Naive thymus-derived CD4-positive, alpha-beta T cell (primary cell): ENCODE results near the gene TRPC6. TPM values are rescaled to one million over a fixed set of nuclear protein-coding genes. Genes with fewer than 3 reads are reported as not detected.

Experiments used
- ATAC-seq: fragments of 150-1000 bp; cut with Tn5 transposase; 2 replicates; pipeline ENCODE4 v1.10.0; 2021; ENCODE audit warnings: mild to moderate bottlenecking, moderate library complexity
- CTCF ChIA-PET: fragments of 350-600 bp; sonication (Branson Sonifier 250); formaldehyde crosslinking; loops from one replicate; lab custom pipeline; 2021; ENCODE audit warnings: antibody characterized with exemption; lab: Charles Lee
- POLR2A ChIA-PET: fragments of 350-600 bp; sonication (Branson Sonifier 250); formaldehyde crosslinking; loops from one replicate; lab custom pipeline; 2021; ENCODE audit warnings: antibody characterized with exemption, inconsistent platforms; lab: Charles Lee
- DNase-seq, 9 donors: peaks; one replicate each; pipeline versions ENCODE4 v3.0.0 to v3.0.0-alpha.2; 2020 to 2022; ENCODE audit warnings: mixed read lengths in 1 of 9
- H3K27ac ChIP-seq: one replicate; pipeline ENCODE4 v1.7.0; 2013; ENCODE audit warnings: mild to moderate bottlenecking, low read depth, low read length, moderate library complexity
- H3K27me3 ChIP-seq, 2 donors: one replicate each; pipeline ENCODE4 v1.7.0; 2013; ENCODE audit warnings: low read length in 2 of 2, mild to moderate bottlenecking in 2 of 2, moderate library complexity in 2 of 2; ENCODE audit not compliant: control insufficient read depth in 2 of 2, insufficient read depth in 2 of 2
- H3K36me3 ChIP-seq, 3 experiments: 1 replicate in 2 of 3; 2 replicates in 1 of 3; pipeline ENCODE4 v1.7.0; 2013; ENCODE audit warnings: low read length in 3 of 3, mild to moderate bottlenecking in 3 of 3, moderate library complexity in 1 of 3; ENCODE audit not compliant: insufficient read depth in 3 of 3, control insufficient read depth in 2 of 3
- H3K4me1 ChIP-seq, 2 donors: one replicate each; pipeline ENCODE4 v1.7.0; 2013; ENCODE audit warnings: low read length in 2 of 2, mild to moderate bottlenecking in 2 of 2, moderate library complexity in 1 of 2; ENCODE audit not compliant: control insufficient read depth in 2 of 2, insufficient read depth in 2 of 2
- H3K4me3 ChIP-seq: 2 replicates; pipeline ENCODE4 v1.7.0; 2013; ENCODE audit warnings: mild to moderate bottlenecking, low read length
- H3K9me3 ChIP-seq, 3 experiments: 1 replicate in 2 of 3; 2 replicates in 1 of 3; pipeline ENCODE4 v1.7.0; 2013; ENCODE audit warnings: low read length in 3 of 3; ENCODE audit not compliant: control insufficient read depth in 2 of 3
- H3K27ac Mint-ChIP-seq, 9 donors: one replicate each; pipeline ENCODE4 v1.8.0; 2020 to 2022; ENCODE audit warnings: mixed read lengths in 9 of 9, mild to moderate bottlenecking in 8 of 9, moderate library complexity in 5 of 9, inconsistent platforms in 2 of 9
- H3K27me3 Mint-ChIP-seq, 5 donors: one replicate each; pipeline ENCODE4 v1.8.0; 2021 to 2022; ENCODE audit warnings: mixed read lengths in 5 of 5, mild to moderate bottlenecking in 1 of 5
- H3K36me3 Mint-ChIP-seq, 5 donors: one replicate each; pipeline ENCODE4 v1.8.0; 2020 to 2022; ENCODE audit warnings: mixed read lengths in 5 of 5, mild to moderate bottlenecking in 3 of 5, inconsistent platforms in 1 of 5
- H3K4me1 Mint-ChIP-seq, 7 donors: one replicate each; pipeline ENCODE4 v1.8.0; 2020 to 2022; ENCODE audit warnings: mixed read lengths in 7 of 7, mild to moderate bottlenecking in 3 of 7, inconsistent platforms in 1 of 7
- H3K4me3 Mint-ChIP-seq, 10 donors: one replicate each; pipeline ENCODE4 v1.8.0; 2020 to 2022; ENCODE audit warnings: mild to moderate bottlenecking in 10 of 10, mixed read lengths in 10 of 10, moderate library complexity in 6 of 10, inconsistent platforms in 2 of 10
- H3K9me3 Mint-ChIP-seq, 11 donors: one replicate each; pipeline ENCODE4 v1.8.0; 2020 to 2022; ENCODE audit warnings: mixed read lengths in 11 of 11, mild to moderate bottlenecking in 4 of 11, inconsistent platforms in 1 of 11, moderate library complexity in 1 of 11
- intact Hi-C, 2 donors: fragments of 100-400 bp; cut with micrococcal nuclease; formaldehyde crosslinking; loops; one replicate each; pipeline ENCODE4 v1.15.1; 2023
- polyA plus RNA-seq, 2 donors: library from polyadenylated mRNA; unstranded; fragments of 300-500 nt; fragmentation: Illumina TruSeq; gene quantifications; one replicate each; pipeline ENCODE4 v1.2.3, GENCODE V29; 2021
- total RNA-seq, 6 experiments: library from RNA in 5 of 6; stranded (reverse) in 5 of 6; gene quantifications; 1 replicate in 5 of 6; 2 replicates in 1 of 6; pipeline ENCODE4 v1.2.3 and lab custom pipeline; 2021 to 2026

The TRPC6 gene
- total and polyA plus RNA-seq, 7 experiments from 2014 or later, result not detected

- Mint-ChIP-seq H3K36me3 (peaks cover 0 to 7% (median 0%) of the 10 kb centered on the region in 5 donors), H3K27ac (no peak overlapping the region), H3K9me3 (peaks cover 0 to 9% (median 5%) of the 10 kb centered on the region in 11 donors), H3K4me1 (no peaks in the 10 kb centered on the region), H3K27me3 (peaks cover 17 to 21% (median 18%) of the 10 kb centered on the region in 5 donors), H3K4me3 (no peak overlapping the region)
- Histone ChIP-seq H3K27ac (no peak overlapping the region), H3K9me3 (no peaks in the 10 kb centered on the region), H3K4me1 (no peaks in the 10 kb centered on the region), H3K36me3 (no peaks in the 10 kb centered on the region), H3K4me3 (no peak overlapping the region), H3K27me3 (no peaks in the 10 kb centered on the region)
- intact Hi-C loops, result no loop called here
- POLR2A ChIA-PET, result no interaction called here
- no peak for ATAC-seq
- CTCF ChIA-PET, result no interaction called here
- DNase-seq, result no peak
These were observed 3.2 kb upstream of the TRPC6 start for GRCh38 chr11:101586965-101587364.

GRCh38 chr11:101584655-101585054 is 848 bp upstream of the TRPC6 start:
- Histone ChIP-seq H3K4me1 (no peaks in the 10 kb centered on the region), H3K4me3 (no peak overlapping the region), H3K27ac (no peak overlapping the region), H3K9me3 (no peaks in the 10 kb centered on the region), H3K27me3 (no peaks in the 10 kb centered on the region), H3K36me3 (no peaks in the 10 kb centered on the region)
- ATAC-seq (no peak), DNase-seq (no peak)
- Mint-ChIP-seq H3K36me3 (peaks cover 0 to 7% (median 0%) of the 10 kb centered on the region in 5 donors), H3K4me3 (no peak overlapping the region), H3K4me1 (no peaks in the 10 kb centered on the region), H3K27ac (no peak overlapping the region), H3K27me3 (peaks cover 17 to 29% (median 25%) of the 10 kb centered on the region in 5 donors), H3K9me3 (peaks cover 0 to 10% (median 5%) of the 10 kb centered on the region in 11 donors)
- intact Hi-C loops, result no loop called here
- ChIA-PET CTCF (no interaction called here), POLR2A (no interaction called here)

- Histone ChIP-seq H3K27me3 (no peaks in the 10 kb centered on the region), H3K4me1 (no peaks in the 10 kb centered on the region), H3K9me3 (no peaks in the 10 kb centered on the region), H3K4me3 (no peak overlapping the region), H3K27ac (no peak overlapping the region), H3K36me3 (no peaks in the 10 kb centered on the region)
- H3K4me3 Mint-ChIP-seq, result no peak overlapping the region
- intact Hi-C loops, result no loop called here
- no peak for ATAC-seq
- no peaks in the 10 kb centered on the region for H3K4me1 Mint-ChIP-seq
- H3K27me3 Mint-ChIP-seq, result peaks cover 17 to 30% (median 25%) of the 10 kb centered on the region in 5 donors
- ChIA-PET POLR2A (no interaction called here), CTCF (no interaction called here)
- no peak overlapping the region for H3K27ac Mint-ChIP-seq
- DNase-seq, result no peak
- peaks cover 0 to 16% (median 7%) of the 10 kb centered on the region in 11 donors for H3K9me3 Mint-ChIP-seq
- peaks cover 0 to 7% (median 0%) of the 10 kb centered on the region in 5 donors for H3K36me3 Mint-ChIP-seq
These were observed 315 bp upstream of the TRPC6 start for GRCh38 chr11:101584129-101584515.

- no peak overlapping the region for H3K27ac ChIP-seq
- H3K27ac Mint-ChIP-seq, result no peak overlapping the region
- no peaks in the 10 kb centered on the region for H3K36me3 ChIP-seq
- H3K4me3 ChIP-seq, result no peak overlapping the region
- no peaks in the 10 kb centered on the region for H3K27me3 ChIP-seq
- H3K36me3 Mint-ChIP-seq, result peaks cover 0 to 7% (median 0%) of the 10 kb centered on the region in 5 donors
- no peaks in the 10 kb centered on the region for H3K9me3 ChIP-seq
- no peak overlapping the region for H3K4me3 Mint-ChIP-seq
- intact Hi-C loops, result no loop called here
- POLR2A ChIA-PET, result no interaction called here
- no peaks in the 10 kb centered on the region for H3K4me1 ChIP-seq
- CTCF ChIA-PET, result no interaction called here
- peaks cover 0 to 16% (median 7%) of the 10 kb centered on the region in 11 donors for H3K9me3 Mint-ChIP-seq
- ATAC-seq (no peak), DNase-seq (no peak)
- H3K4me1 Mint-ChIP-seq, result no peaks in the 10 kb centered on the region
- H3K27me3 Mint-ChIP-seq, result peaks cover 17 to 30% (median 25%) of the 10 kb centered on the region in 5 donors
These were observed 887 bp downstream of the TRPC6 start for GRCh38 chr11:101582989-101583250.

GRCh38 chr11:101582236-101582988 is 1.4 kb downstream of the TRPC6 start:
- Mint-ChIP-seq H3K4me3 (peak overlapping the region in 1 of 10 donors; percentile 20), H3K27me3 (peaks cover 17 to 30% (median 25%) of the 10 kb centered on the region in 5 donors), H3K9me3 (peaks cover 0 to 16% (median 7%) of the 10 kb centered on the region in 11 donors), H3K36me3 (peaks cover 0 to 7% (median 0%) of the 10 kb centered on the region in 5 donors), H3K4me1 (no peaks in the 10 kb centered on the region), H3K27ac (no peak overlapping the region)
- no peak overlapping the region for H3K4me3 ChIP-seq
- H3K9me3 ChIP-seq, result no peaks in the 10 kb centered on the region
- no peak overlapping the region for H3K27ac ChIP-seq
- intact Hi-C loops, result no loop called here
- ATAC-seq (no peak), DNase-seq (no peak)
- no peaks in the 10 kb centered on the region for H3K27me3 ChIP-seq
- ChIA-PET POLR2A (no interaction called here), CTCF (no interaction called here)
- H3K36me3 ChIP-seq, result no peaks in the 10 kb centered on the region
- H3K4me1 ChIP-seq, result no peaks in the 10 kb centered on the region

- H3K4me1 Mint-ChIP-seq, result no peaks in the 10 kb centered on the region
These were observed 6.3 kb downstream of the TRPC6 start for GRCh38 chr11:101577461-101577860.

GRCh38 chr11:101576456-101576855 is 7.4 kb downstream of the TRPC6 start:
- Histone ChIP-seq H3K4me1 (no peaks in the 10 kb centered on the region), H3K4me3 (no peak overlapping the region), H3K36me3 (no peaks in the 10 kb centered on the region), H3K27me3 (no peaks in the 10 kb centered on the region), H3K27ac (no peak overlapping the region), H3K9me3 (no peaks in the 10 kb centered on the region)
- ChIA-PET CTCF (no interaction called here), POLR2A (no interaction called here)
- intact Hi-C loops, result no loop called here
- Mint-ChIP-seq H3K27me3 (peaks cover 0 to 8% (median 4%) of the 10 kb centered on the region in 5 donors), H3K4me1 (no peaks in the 10 kb centered on the region), H3K36me3 (no peaks in the 10 kb centered on the region), H3K9me3 (peaks cover 0 to 17% (median 6%) of the 10 kb centered on the region in 11 donors), H3K27ac (no peak overlapping the region), H3K4me3 (no peak overlapping the region)
- ATAC-seq (no peak), DNase-seq (no peak)

More at GRCh38 chr11:101577461-101577860, 6.3 kb downstream of the TRPC6 start:
- no peak overlapping the region for H3K27ac Mint-ChIP-seq
- ChIA-PET CTCF (no interaction called here), POLR2A (no interaction called here)
- DNase-seq, result no peak
- peaks cover 3 to 16% (median 9%) of the 10 kb centered on the region in 5 donors for H3K27me3 Mint-ChIP-seq
- ATAC-seq, result no peak
- H3K4me3 ChIP-seq, result no peak overlapping the region
- peaks cover under 1 to 17% (median 4%) of the 10 kb centered on the region in 11 donors for H3K9me3 Mint-ChIP-seq
- no peaks in the 10 kb centered on the region for H3K9me3 ChIP-seq
- H3K36me3 ChIP-seq, result no peaks in the 10 kb centered on the region
- no peaks in the 10 kb centered on the region for H3K36me3 Mint-ChIP-seq
- H3K27ac ChIP-seq, result no peak overlapping the region
- intact Hi-C loops, result no loop called here
- H3K27me3 ChIP-seq, result no peaks in the 10 kb centered on the region
- H3K4me3 Mint-ChIP-seq, result no peak overlapping the region
- no peaks in the 10 kb centered on the region for H3K4me1 ChIP-seq
